Myocyte (in vitro differentiated cells): ENCODE data around the gene TSPAN1. TPM values are rescaled to one million over a fixed set of nuclear protein-coding genes. Genes with fewer than 3 reads are reported as not detected.
A peak's percentile ranks its signal among the peaks of the same experiment; 100 is the strongest.

ENCODE experiments used
- DNase-seq: peaks from one replicate; pipeline ENCODE4 v3.0.0-alpha.2; 2012; ENCODE audit warnings: low read depth
- polyA plus RNA-seq: library from polyadenylated mRNA; unstranded; fragments of >200 nt; gene quantifications from one replicate; pipeline ENCODE4 v1.2.1, GENCODE V29; 2012; ENCODE audit warnings: missing spikeins
- total RNA-seq: library from RNA; depleted of rRNA; stranded (reverse); fragments of >200 nt; gene quantifications from 2 replicates; pipeline ENCODE4 v1.2.3, GENCODE V29; 2014

TSPAN1 gene, protein sequence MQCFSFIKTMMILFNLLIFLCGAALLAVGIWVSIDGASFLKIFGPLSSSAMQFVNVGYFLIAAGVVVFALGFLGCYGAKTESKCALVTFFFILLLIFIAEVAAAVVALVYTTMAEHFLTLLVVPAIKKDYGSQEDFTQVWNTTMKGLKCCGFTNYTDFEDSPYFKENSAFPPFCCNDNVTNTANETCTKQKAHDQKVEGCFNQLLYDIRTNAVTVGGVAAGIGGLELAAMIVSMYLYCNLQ
- 2.5 and 3.6 TPM in 2 replicates for total RNA-seq
- polyA plus RNA-seq, result 5.6 TPM

DNA sequence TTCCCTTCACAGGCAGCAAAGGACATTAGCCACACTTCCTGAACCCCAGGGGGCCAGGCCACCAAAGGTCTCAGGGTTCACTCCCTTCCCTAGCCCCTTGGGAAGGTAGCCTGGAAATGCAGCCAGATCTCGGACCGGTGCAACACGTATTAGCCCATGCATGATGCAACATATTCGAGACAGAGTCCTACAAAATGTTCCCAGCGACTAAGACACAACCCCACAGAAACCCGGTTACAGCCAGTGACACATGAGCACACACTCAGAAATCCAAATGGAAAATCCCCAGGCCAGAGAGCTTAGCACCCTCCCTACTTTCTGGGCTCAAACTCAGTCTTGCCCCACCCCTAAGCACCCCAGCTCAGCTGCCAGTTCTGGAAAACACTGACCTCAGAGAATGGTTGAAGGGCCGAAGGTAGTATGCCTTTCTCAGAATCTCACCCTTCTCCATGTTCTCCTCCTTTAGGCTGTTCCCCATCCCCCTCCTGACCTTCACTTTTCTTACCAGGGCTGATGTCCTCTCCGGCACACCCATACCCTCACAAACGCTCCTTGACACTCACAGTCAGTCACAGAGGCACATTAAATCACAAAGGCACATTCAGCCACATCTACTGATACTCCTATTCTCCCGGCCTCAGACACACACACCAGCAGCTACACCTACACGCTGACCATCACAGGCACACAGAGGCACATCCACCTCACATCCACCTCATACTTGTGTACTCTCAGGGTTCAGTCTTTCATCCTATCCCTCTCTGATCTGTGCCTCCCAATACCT lies at the start of gene TSPAN1:
TSPAN1 (plus strand) TSS at position 640 of the 784 bp plus-strand sequence. CDS start 6,021 bp downstream, outside the sequence.
- peak; percentile 82 for DNase-seq

DNA sequence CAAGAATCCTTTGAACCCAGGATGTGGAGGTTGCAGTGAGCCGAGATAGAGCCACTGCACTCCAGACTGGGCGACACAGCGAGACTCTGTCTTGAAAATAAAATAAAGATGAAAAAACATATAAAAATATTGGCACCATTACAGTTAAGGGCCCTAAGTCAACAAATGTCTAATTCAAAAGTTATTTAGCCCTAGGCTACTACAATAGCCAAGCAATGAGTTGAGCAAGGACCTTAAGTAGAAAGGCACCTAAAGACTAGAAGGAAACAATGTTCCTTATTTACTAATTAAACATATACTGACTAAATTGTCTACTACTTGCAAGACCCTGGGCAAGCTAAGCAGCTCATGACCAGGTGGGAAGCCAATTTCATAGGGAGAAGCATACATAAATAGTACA lies 46.5 kb upstream of the TSPAN1 start:
- DNase-seq, result no peak

DNA sequence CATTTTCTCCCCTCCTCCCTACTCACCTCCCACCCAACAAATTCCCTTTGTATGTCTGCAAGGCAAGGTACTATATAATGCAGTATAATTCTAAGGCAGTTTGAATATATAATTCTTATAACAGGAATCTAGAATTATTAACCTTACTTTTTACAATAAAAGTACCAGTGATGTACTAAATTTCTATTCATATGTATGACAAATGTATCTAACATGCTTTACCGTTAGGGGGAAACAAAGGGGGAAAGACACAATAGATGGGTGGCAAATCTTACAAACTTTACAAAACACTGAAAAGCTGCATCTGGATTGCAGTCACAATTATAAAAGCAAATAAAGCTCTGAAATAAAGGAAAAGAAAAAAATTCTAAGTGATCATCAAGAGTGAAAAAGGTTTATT lies 44.8 kb upstream of the TSPAN1 start:
- DNase-seq, result no peak

DNA sequence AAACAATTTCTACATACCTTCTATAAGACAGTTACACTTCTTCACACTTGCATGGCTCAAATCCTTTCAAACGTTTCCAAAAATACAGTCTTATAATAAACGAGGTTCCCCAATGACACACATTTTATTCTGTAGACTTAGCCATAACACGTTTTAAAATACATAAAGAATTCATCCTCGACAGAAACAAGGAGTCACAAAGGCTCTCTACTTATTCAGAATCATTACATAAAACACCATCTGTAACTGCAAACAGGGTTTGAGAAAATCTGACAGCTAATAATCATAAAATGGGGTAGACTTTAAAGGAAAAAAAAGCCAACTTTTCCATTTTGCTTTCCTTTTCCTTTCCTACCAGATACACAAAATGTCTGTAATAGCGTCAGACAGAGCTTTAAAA lies 44.3 kb upstream of the TSPAN1 start:
- no peak for DNase-seq

DNA sequence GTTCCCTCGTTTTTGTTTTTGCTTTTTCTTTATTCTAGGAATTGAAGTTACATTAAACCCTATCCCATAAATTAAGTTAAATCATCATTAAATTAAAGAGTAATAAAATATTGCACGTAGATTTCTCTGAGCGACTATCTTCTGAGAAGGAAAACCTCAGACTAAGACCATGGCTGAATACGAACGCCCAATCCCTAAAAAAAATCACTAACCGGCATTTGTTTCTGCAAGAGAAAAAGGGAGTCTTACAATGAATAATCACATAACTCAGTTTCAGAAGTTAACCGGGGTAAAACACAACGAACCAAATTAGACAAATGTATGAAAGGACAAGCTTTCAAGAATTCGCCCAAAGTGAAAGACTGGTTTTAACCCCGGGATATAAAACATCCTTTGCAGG lies 43.8 kb upstream of the TSPAN1 start:
- no peak for DNase-seq

DNA sequence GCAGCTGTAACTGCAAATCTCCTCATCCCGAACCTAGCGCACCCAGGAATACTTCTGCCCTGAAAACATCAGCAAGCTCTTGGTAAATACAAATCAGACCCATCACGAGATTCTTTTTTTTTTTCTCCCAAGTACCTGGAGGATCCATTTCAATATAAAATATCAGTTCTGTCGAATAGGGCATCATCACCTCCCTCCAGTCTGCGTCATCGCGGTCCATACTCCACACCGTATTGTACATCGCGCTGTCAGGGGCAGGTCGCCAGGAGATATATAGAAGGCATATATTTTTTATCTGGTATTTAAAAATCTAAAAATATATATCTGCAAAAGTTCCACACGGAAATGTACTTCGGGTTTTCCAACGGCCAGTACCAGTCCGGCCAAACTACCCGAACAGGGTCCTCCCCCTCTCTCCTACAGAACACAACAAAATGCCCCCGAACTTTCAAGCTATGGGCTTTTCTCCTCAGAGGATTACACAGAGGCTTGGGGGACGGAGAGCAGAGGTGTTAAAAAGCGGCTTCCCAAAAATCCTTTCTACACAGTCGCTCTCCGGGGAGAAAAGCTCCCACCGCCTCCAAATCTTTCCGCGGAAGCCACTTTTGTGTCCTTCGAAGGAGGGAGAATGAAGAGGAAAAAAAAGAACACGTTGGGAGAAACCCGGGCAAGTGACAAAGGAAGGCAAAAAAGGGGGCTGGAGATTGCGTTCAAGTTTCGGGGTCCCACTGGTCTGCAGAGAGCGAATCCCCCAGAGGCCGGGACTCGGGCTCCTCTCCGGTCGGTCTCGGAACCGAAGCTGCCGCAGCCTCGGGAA lies 43.0 kb upstream of the TSPAN1 start:
- no peak for DNase-seq

DNA sequence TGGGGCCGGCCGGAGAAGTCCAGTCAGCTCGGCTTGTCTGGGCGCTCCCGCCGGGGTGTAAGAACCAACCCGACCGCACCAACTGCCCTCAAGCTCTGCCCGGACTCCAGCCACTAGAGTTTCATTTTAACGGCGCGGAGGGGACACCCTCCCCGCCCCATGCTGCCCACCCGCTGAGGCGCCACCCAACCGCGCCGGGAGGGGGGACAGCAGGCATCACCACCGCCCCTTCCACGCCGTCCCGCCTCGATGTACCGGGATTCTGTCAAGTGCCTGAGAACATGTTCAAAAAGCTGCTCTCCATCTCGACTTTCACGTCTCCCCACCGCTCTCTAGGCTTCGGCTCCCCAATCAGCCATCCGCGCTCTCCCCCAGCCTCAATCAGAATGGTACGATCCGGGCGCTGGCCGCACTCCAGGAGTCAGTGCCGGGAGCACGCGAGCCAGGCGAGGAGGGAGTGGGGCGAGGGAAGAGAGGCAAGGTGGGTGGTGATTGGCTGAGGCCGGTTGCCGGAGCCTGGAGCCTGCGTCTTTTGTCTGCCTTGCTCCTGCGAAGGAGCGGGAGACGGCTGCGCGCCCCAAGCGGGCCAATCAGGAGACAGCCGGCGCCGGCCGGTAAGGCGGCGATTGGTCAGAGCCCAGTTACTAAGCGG lies 42.2 kb upstream of the TSPAN1 start, which contains the start of gene PIK3R3:
PIK3R3 (minus strand) TSS at position 101 of the 652 bp plus-strand sequence. CDS start 677 bp downstream, outside the sequence.
- DNase-seq, result peak; percentile 99

DNA sequence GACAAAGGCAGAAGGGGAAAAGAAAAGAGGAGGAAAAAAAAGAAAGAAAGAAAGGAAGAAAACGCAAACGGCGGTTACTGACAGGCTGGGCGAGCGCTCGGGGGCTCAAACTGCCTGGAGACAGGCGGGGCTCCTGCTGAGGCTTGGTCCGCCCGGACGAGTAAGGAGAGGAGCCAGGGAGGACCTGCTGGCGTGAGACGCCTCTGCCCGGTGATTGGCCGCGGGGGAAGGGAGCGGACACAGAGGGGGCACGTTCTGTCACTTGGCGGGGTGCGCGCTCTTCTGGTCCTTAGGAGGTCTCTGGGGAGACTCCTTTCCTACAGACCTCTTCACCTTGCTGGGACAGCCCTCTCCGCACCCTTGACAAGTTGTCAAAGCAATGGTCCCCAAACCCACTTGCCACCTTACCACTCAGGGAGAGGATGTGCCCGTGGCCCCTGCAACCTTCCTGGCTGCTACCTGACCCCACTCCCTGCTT lies 41.7 kb upstream of the TSPAN1 start:
- no peak for DNase-seq

DNA sequence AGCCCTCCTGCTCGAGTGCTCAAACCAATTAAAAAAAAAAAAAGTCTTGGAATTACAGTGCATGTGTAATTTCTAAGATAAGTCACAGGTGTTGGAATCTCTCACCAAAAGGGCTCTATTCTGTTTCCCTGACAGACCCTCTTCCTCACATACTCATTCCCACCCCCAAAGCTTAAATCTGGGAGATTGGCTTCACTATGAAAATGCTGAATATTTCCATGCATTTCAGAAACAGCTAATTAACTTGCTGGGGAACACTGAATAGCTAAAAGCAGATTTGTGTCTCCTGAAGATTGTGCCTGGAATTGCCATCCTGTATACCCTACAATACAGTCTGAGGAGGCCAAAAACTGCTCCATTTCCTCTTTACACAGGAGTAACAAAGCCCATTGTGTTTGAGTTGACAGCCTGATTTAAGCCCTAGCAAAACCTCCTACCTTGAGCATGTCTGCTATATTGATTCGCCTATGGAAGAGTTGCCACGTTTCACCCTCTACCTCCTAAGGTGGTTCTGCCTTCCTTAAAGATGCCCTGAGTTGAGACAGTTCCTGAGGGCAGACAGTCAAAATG lies 41.0 kb upstream of the TSPAN1 start:
- DNase-seq, result no peak

DNA sequence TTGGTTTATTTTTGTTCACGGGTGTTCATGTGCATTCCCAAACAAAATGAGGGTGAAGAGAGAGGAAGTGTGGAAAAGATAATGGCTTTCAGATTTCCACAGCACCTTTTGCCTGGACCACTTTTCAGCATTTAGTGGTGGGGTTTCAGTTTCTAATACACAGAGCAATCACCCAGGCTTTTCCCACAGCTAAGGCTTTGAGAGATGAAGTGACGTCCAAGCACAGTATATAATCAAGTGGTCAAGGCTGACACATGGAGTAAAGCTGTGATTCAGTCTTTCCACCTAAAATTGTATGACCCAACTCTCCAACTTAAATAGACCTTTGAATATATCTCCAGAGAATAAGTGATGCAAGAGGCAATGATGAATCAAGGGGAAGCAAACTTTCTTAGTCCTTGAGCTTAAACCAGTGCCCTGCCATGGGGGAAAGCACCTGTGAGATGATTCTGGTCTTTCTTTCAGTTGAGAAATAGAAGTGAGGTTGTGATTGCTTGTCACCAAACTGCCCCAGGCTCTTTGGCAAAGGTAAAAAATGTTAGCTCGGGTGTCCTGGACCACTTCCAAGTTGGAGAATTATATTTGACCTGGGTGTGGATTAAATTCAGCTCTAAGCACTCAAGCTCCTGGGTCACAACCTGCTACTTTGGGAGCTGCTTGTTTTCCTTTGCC lies 40.1 kb upstream of the TSPAN1 start:
- no peak for DNase-seq

DNA sequence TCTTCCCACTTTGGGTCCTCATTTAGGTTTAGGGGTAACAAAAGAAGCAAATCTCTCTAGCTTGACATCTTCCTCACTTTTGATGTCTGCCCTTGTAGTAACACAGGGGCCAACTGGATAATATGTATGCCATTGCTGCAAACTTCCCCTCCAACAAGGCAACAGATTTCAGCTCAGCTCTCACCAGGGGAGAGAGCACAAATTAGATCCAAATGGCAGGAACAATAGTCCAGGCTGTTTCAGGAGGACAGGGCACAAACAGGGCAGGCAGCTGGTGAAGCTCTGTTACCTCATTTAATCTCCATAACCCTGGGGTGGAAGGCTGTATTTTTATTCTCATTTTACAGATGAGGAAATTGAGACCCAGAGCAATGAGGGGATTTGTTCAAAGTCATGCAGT lies 38.2 kb upstream of the TSPAN1 start:
- no peak for DNase-seq

DNA sequence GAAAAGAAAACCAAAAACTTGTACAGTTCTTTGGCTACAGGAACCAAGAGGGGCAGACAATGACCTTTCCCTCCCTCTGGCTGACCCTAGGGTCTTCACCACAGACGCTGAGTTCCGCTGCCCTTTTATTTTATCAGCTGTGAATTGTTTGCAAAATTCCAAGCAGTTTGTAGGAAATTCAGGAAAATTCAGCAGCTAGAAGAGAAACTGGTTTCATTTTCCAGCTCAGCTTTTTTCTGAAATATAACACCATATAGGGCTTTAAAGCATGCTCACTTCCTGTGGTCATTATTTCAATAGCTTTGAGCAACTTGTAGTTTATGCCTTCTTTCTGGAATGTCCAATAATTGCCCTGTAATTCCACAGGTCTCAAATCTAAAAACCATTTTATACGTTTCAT lies 37.0 kb upstream of the TSPAN1 start:
- peak; percentile 37 for DNase-seq

DNA sequence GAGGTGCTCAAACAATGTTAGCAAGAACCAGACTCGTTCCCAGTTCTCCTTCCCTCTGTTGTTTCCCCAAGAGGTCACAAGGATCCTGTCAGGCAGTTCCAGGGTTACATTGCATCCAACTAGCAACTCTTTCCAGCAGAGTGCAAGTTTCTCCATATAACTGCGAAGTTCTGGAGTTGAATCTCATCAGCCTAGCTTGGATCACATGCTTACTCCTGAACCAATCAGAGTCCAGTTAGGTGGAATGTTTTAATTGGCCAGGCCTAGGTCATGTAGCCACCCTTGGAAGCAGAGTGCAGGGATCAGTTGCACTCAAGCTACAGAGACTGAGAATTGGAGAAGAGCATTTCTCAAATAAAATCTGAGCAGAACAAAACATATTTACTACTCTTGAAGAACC lies 26.6 kb upstream of the TSPAN1 start:
- no peak for DNase-seq

DNA sequence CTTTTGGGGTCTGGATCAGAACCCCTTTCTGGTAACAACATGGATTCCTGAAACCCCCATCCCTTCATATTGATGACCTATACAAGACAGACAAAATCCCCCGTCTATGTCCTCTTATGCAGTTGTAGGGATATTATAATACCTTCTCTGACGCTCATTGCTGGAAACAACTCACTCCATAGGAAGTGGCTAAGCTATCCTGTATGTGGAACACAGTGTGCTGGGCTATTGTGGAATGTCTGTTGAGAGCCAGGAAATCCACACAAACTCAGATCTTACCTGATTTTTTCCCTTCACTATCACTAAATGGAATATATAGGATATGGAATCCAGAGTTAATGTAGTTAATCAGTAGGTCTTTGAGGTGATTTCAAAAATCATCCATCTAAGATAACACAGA lies 24.8 kb upstream of the TSPAN1 start:
- DNase-seq, result no peak

DNA sequence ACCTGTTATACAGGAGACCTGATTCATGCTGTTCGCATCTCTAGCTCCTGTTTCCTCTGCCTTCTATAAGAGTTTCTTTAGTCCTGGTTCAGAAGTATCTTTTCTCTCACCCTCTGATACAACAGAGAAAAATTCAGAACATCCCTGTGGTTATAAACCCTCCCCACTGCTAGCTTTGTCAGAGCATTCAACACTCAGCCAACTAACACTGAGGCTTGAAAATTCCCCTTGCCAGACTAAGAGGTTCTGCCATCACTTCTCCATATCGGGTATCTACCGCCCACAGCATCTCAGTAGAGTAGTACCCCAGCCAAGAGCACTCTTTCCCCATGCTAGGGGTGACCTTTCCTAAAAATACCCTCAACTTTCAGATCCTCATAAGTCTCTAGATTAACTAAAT lies 22.9 kb upstream of the TSPAN1 start:
- peak; percentile 88 for DNase-seq

DNA sequence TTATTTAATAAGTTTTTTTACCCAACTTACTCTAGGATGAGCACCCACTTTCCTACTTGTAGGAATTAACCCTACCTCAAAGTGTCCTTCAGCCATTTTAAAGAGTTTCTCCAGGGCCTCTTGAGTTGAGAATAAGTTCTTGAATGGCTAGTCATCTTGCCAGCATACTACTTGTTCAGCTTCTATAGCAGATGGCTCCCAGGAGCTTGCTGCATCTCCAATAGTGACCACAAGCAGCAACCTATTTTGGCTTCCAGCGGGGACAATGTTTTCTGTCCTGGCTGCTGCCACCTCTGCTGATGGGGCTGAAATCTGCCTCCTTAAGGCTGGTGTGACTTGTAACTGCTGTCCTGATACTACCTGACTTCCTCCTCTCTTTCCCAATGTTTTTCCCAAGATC lies 21.7 kb upstream of the TSPAN1 start:
- peak; percentile 65 for DNase-seq

DNA sequence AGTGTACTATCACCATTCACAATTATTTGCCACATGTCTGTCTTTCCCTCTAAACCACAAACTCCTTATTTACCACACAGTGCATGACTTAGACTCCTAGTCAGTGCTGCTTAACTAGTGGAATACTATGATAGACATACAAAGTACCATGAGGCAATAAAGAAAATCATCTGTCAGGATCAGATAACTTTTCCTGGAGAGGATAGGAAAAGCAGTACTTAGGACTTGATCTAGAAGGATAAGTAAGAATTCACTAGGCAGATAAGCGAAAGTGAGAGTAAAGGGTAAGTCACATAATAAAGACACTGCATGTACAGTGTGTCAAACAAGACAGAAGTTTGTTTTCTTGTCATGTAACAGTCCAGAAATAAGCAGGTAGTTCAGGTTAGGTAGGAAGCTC lies 21.2 kb upstream of the TSPAN1 start:
- peak; percentile 44 for DNase-seq

DNA sequence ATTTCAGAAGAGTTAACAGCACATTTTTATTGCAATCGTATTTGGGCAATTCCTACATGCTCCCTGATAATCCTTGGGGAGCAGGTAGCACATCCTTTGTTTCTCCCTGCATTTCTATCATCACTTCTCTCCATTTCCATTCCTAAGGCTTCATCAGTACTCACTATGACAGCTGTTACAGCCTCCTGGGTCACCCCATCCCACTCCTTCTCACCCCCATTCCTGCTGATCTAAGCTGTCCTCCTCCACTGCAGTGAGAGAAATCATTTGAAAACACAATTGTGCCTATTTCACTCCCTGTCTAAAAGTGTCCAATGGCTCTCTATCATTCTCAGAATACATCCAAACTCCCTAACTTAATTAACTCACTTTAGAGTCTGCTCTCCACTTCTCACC lies 17.0 kb upstream of the TSPAN1 start:
- DNase-seq, result no peak

DNA sequence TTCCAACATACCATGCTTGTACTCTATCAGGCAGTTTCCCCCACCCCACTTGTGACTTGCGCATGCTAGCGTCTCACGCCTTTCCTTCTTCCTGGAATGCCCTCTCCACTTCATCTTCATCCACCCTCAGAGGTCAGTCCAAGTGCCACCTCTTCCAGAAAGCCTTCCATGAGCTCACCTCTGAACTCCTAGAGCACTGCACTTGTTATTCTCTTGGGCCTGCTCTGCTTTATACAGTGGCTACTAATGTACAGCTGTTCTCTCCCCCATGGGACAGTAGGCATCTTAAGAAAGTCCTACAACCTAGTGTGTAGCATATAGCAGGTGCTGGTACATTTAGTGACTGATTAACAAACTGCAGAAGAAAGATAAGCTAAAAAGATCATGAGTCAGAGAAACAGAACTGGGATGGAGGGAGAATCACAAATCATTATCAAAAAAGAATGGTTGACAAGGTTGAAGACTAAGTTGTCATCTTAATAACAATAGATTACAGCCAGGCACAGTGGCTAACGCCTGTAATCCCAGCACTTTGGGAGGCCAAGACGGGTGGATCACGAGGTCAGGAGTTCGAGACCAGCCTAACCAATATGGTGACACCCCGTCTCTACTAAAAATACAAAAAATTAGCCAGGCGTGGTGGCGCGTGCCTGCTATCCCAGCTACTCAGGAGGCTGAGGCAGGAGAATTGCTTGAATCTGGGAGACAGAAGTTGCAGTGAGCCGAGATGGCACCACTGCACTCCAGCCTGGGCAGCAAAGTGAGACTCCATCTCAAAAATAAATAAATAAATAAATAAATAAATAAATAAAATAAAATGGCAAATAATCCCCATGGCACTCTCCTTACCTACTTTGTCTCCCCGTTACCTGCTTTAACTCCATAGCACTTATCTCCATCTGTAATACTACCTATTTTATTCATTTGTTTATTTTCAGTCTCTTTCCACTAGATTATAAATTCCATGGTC lies 16.3 kb upstream of the TSPAN1 start:
- DNase-seq, result no peak
